Activated CD8-positive, alpha-beta memory T cell treated with anti-CD3 and anti-CD28 coated beads, Interleukin-2, amount 50 U/mL, for 48 hours (primary cell): ENCODE results near the gene HIVEP3.

Experiments
- DNase-seq: peaks from one replicate; pipeline ENCODE4 v3.0.0-alpha.2; 2020

The HIVEP3 gene

GRCh38 chr1:41608211-41608610, 310.5 kb downstream of the HIVEP3 start:
- peak; percentile 33 for DNase-seq

- peak; percentile 30 for DNase-seq
These were observed 310.9 kb downstream of the HIVEP3 start for GRCh38 chr1:41607808-41608207.

GRCh38 chr1:41599912-41600311, 318.8 kb downstream of the HIVEP3 start:
- no peak for DNase-seq

GRCh38 chr1:41598325-41598724, 320.4 kb downstream of the HIVEP3 start:
- DNase-seq: no peak

- DNase-seq: no peak
These were observed 326.1 kb downstream of the HIVEP3 start for GRCh38 chr1:41592451-41593125.

GRCh38 chr1:41591891-41592290, 326.8 kb downstream of the HIVEP3 start:
- DNase-seq: no peak

- DNase-seq: no peak
These were observed 328.4 kb downstream of the HIVEP3 start for GRCh38 chr1:41590331-41590730.

- DNase-seq: peak; percentile 33
These were observed 329.3 kb downstream of the HIVEP3 start for GRCh38 chr1:41589395-41589794.

GRCh38 chr1:41588334-41588875, 330.3 kb downstream of the HIVEP3 start:
- DNase-seq: no peak

GRCh38 chr1:41587791-41588190, 330.9 kb downstream of the HIVEP3 start:
- DNase-seq: no peak

GRCh38 chr1:41586230-41586629, 332.5 kb downstream of the HIVEP3 start:
- no peak for DNase-seq

- no peak for DNase-seq
These were observed 334.8 kb downstream of the HIVEP3 start for GRCh38 chr1:41583658-41584547.

- DNase-seq: no peak
These were observed 335.7 kb downstream of the HIVEP3 start for GRCh38 chr1:41582851-41583657.

GRCh38 chr1:41582351-41582750, 336.4 kb downstream of the HIVEP3 start:
- DNase-seq: no peak

- no peak for DNase-seq
These were observed 336.8 kb downstream of the HIVEP3 start for GRCh38 chr1:41582004-41582325.

- no peak for DNase-seq
These were observed 337.3 kb downstream of the HIVEP3 start for GRCh38 chr1:41581216-41582003.

- no peak for DNase-seq
These were observed 338.1 kb downstream of the HIVEP3 start for GRCh38 chr1:41580520-41581172.

GRCh38 chr1:41580021-41580420, 338.7 kb downstream of the HIVEP3 start:
- no peak for DNase-seq

- no peak for DNase-seq
These were observed 339.9 kb downstream of the HIVEP3 start for GRCh38 chr1:41578712-41579335.

- no peak for DNase-seq
These were observed 342.1 kb downstream of the HIVEP3 start for GRCh38 chr1:41576620-41577019.

GRCh38 chr1:41576206-41576605, 342.5 kb downstream of the HIVEP3 start:
- no peak for DNase-seq
